GM12878 (cell line): ENCODE data around the gene PALLD.

Experiments
- ATF7 ChIP-seq: fragments of 450-650 bp; IDR thresholded peaks from 2 replicates; pipeline ENCODE4 v1.6.1; 2016; ENCODE audit warnings: low read depth, mild to moderate bottlenecking
- EP300 ChIP-seq, 2 experiments: fragments of 150-350 bp in 1 of 2; IDR thresholded peaks; 2 replicates each; pipeline ENCODE4 v1.6.1; 2011 to 2012; ENCODE audit warnings: low read depth in 2 of 2, low read length in 2 of 2, borderline replicate concordance in 1 of 2, improper control_type of control experiment in 1 of 2, inconsistent platforms in 1 of 2; ENCODE audit not compliant: control insufficient read depth in 1 of 2
- ESRRA ChIP-seq: IDR thresholded peaks from 2 replicates; pipeline ENCODE4 v1.6.1; 2012; ENCODE audit warnings: mild to moderate bottlenecking, low read length, improper control_type of control experiment
- GABPA ChIP-seq: IDR thresholded peaks from 2 replicates; pipeline ENCODE4 v1.6.1; 2014; ENCODE audit warnings: antibody characterized with exemption, low read depth, mild to moderate bottlenecking, inconsistent platforms
- PML ChIP-seq: IDR thresholded peaks from 2 replicates; pipeline ENCODE4 v1.6.1; 2012; ENCODE audit warnings: low read length, inconsistent platforms
- POLR2A ChIP-seq: IDR thresholded peaks from 2 replicates; pipeline ENCODE4 v1.6.1; 2011; ENCODE audit warnings: low read depth, mild to moderate bottlenecking, low read length
- POLR2AphosphoS5 ChIP-seq: IDR thresholded peaks from 2 replicates; pipeline ENCODE4 v1.6.1; 2011; ENCODE audit warnings: mild to moderate bottlenecking, low read length, inconsistent platforms
- RCOR1 ChIP-seq: conservative IDR thresholded peaks from 2 replicates; pipeline ENCODE4 v1.6.1; 2012; ENCODE audit warnings: low read depth, low read length, improper control_type of control experiment
- SMC3 ChIP-seq: IDR thresholded peaks from 2 replicates; pipeline ENCODE4 v1.6.1; 2011; ENCODE audit warnings: low read length, improper control_type of control experiment, borderline replicate concordance
- ZSCAN29 ChIP-seq: fragments of 450-650 bp; IDR thresholded peaks from 2 replicates; pipeline ENCODE4 v1.6.1; 2017; ENCODE audit warnings: mild to moderate bottlenecking, moderate library complexity
- TF ChIP-seq, protein P1 (sequence below), 3 experiments: IDR thresholded peaks in 2 of 3; conservative IDR thresholded peaks in 1 of 3; 2 replicates each; pipeline ENCODE4 v1.5.1; 2011; ENCODE audit warnings: low read depth in 3 of 3, low read length in 3 of 3, mild to moderate bottlenecking in 3 of 3, control low read depth in 2 of 3, moderate library complexity in 2 of 3, inconsistent platforms in 1 of 3, mixed read lengths in 1 of 3; ENCODE audit not compliant: control insufficient read depth in 2 of 3, insufficient read depth in 1 of 3; ENCODE audit errors: extremely low read depth in 1 of 3
- TF ChIP-seq, protein P2 (sequence below): fragments of 450-650 bp; IDR thresholded peaks from 2 replicates; pipeline ENCODE4 v1.6.1; 2017; ENCODE audit warnings: mild to moderate bottlenecking

DNA sequence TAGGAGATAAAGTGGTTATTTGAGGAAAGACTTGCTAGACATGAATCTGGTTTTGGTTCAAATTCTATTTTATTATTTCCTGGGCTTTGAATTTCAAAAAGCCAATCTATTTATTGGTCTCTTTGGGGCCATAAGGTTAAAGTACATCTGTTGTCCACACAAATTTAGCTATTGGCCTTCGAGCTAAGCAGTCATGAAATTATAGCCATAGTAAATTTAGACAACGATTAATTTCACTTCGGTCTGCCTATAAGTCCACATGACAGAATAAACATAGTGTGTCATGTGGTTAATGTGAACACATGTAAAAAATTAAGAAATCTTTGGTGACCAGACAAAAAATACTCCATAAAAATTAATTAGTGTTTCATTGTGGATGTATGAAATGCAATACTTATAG lies 161.9 kb downstream of the PALLD start:
- TF ChIP-seq POLR2AphosphoS5 = no peak
- TF ChIP-seq, protein P1, sequence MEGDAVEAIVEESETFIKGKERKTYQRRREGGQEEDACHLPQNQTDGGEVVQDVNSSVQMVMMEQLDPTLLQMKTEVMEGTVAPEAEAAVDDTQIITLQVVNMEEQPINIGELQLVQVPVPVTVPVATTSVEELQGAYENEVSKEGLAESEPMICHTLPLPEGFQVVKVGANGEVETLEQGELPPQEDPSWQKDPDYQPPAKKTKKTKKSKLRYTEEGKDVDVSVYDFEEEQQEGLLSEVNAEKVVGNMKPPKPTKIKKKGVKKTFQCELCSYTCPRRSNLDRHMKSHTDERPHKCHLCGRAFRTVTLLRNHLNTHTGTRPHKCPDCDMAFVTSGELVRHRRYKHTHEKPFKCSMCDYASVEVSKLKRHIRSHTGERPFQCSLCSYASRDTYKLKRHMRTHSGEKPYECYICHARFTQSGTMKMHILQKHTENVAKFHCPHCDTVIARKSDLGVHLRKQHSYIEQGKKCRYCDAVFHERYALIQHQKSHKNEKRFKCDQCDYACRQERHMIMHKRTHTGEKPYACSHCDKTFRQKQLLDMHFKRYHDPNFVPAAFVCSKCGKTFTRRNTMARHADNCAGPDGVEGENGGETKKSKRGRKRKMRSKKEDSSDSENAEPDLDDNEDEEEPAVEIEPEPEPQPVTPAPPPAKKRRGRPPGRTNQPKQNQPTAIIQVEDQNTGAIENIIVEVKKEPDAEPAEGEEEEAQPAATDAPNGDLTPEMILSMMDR (IDR thresholded peaks at IDR 0.05 in 2 of 3, conservative IDR thresholded peaks at IDR 0.05 in 1 of 3; ENCODE audit: control insufficient read depth in 2 of 3, extremely low read depth in 1 of 3, insufficient read depth in 1 of 3, low read depth in 3 of 3, low read length in 3 of 3) = no peak
- no peak for TF ChIP-seq ATF7
- TF ChIP-seq SMC3 = no peak
- TF ChIP-seq ESRRA = no peak
- no peak for TF ChIP-seq ZSCAN29
- TF ChIP-seq, protein P2, sequence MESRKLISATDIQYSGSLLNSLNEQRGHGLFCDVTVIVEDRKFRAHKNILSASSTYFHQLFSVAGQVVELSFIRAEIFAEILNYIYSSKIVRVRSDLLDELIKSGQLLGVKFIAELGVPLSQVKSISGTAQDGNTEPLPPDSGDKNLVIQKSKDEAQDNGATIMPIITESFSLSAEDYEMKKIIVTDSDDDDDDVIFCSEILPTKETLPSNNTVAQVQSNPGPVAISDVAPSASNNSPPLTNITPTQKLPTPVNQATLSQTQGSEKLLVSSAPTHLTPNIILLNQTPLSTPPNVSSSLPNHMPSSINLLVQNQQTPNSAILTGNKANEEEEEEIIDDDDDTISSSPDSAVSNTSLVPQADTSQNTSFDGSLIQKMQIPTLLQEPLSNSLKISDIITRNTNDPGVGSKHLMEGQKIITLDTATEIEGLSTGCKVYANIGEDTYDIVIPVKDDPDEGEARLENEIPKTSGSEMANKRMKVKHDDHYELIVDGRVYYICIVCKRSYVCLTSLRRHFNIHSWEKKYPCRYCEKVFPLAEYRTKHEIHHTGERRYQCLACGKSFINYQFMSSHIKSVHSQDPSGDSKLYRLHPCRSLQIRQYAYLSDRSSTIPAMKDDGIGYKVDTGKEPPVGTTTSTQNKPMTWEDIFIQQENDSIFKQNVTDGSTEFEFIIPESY = no peak
- TF ChIP-seq GABPA = no peak
- no peak for TF ChIP-seq RCOR1
- TF ChIP-seq POLR2A = no peak
- no peak for TF ChIP-seq PML
- no peak for TF ChIP-seq EP300 (IDR thresholded peaks at IDR 0.05; ENCODE audit: borderline replicate concordance in 1 of 2, control insufficient read depth in 1 of 2, low read depth in 2 of 2, low read length in 2 of 2)
